Colonic mucosa (tissue), 4 donors: ENCODE measurements around the gene SIGLEC1. TPM values are rescaled to one million over a fixed set of nuclear protein-coding genes. Genes with fewer than 3 reads are reported as not detected.

Experiments used
- DNase-seq: peaks from one replicate; pipeline ENCODE4 v3.0.0-alpha.2; 2020
- H3K27ac ChIP-seq: fragments of 200-600 bp; one replicate; pipeline ENCODE4 v1.8.0; 2021
- H3K27me3 ChIP-seq: fragments of 200-600 bp; one replicate; pipeline ENCODE4 v1.8.0; 2021
- H3K36me3 ChIP-seq: fragments of 200-600 bp; one replicate; pipeline ENCODE4 v1.8.0; 2021
- H3K4me1 ChIP-seq: fragments of 200-600 bp; one replicate; pipeline ENCODE4 v1.8.0; 2021; ENCODE audit warnings: mild to moderate bottlenecking
- H3K4me3 ChIP-seq: fragments of 200-600 bp; one replicate; pipeline ENCODE4 v1.8.0; 2021
- H3K9ac ChIP-seq, 2 donors: one replicate each; pipeline ENCODE4 v1.7.0; 2013; ENCODE audit warnings: control low read depth in 2 of 2, low read depth in 2 of 2, low read length in 2 of 2
- H3K9me3 ChIP-seq: fragments of 200-600 bp; one replicate; pipeline ENCODE4 v1.8.0; 2021
- CTCF ChIP-seq: fragments of 200-600 bp; IDR thresholded peaks from one replicate; pipeline ENCODE4 v1.8.0; 2022; ENCODE audit warnings: antibody characterized with exemption, mild to moderate bottlenecking
- intact Hi-C: fragments of 100-400 bp; cut with DNase I; formaldehyde crosslinking; loops from one replicate; pipeline ENCODE4 v1.14.1; 2022
- total RNA-seq, 2 donors: library from RNA; stranded (reverse); fragmentation: NEBNext Ultra II Directional in 1 of 2; extraction: Animal tissue kit (Norgen Biotek cat#: 25700) in 1 of 2; gene quantifications; one replicate each; pipeline ENCODE4 v1.2.1, GENCODE V29; 2021
- donor health status: healthy.
- donor health status: DM: no; HTN: no; CAD: no.
- donor health status: DM: no; HTN: no; CAD: no.

The SIGLEC1 gene
- total RNA-seq, 2 donors from 2014 or later = 2.5 to 4.6 TPM

DNA sequence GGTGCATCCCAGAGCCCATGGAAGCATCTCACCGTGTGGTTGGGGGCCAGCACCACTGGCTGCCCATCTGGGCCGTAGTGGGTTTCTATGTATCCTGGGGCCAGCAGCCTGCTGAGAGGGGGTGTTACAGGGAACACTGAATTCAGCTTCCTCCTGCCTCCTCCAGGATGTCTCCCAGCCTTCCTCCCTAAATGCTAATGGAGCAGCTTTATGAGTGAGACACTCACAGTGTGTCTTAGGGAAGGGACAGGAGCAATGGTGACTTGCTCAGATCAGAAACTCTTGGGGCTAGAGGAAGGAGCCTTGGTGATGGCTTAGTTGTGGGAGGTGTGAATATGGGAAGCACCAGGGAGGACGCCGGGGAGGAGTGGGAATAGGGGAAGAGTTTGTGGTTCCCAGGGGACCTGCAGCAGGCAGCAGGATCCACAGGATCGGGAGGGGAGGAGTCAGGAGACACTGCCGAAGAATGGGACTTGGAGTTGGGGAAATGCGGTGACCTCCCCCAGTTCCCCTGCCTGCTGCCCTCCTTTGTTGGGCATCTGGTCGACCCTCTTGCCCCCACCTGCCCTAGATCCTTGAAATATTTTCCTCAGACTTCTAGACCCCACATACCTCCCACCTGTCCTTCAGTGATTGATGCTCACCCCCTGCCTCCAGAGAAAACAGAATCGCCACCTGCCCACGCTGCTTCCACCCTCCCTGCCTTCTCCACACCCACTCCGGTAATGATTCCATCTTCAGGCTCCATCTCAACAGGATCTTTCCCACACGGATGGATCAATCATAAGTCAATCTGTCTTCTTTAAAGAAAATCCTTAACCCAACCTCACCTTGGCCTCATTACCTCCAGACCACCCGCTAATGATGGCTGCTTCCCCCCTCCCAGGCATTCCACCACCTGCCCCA, 37.2 kb downstream of the SIGLEC1 start:
- no peaks in the 10 kb centered on the region for H3K4me1 ChIP-seq
- H3K36me3 ChIP-seq = no peaks in the 10 kb centered on the region
- H3K9ac ChIP-seq = no peak overlapping the region
- no peak for TF ChIP-seq CTCF
- no peak for DNase-seq
- intact Hi-C loops = no loop called here
- no peak overlapping the region for H3K4me3 ChIP-seq
- no peak overlapping the region for H3K27ac ChIP-seq
- peaks cover 20% of the 10 kb centered on the region for H3K27me3 ChIP-seq
- no peaks in the 10 kb centered on the region for H3K9me3 ChIP-seq

GRCh38 chr20:3674447-3674846, 38.0 kb downstream of the SIGLEC1 start:
- no peak for DNase-seq
- Histone ChIP-seq H3K4me1 (no peaks in the 10 kb centered on the region), H3K9me3 (no peaks in the 10 kb centered on the region), H3K27me3 (peaks cover 20% of the 10 kb centered on the region), H3K9ac (no peak overlapping the region), H3K27ac (no peak overlapping the region), H3K4me3 (no peak overlapping the region), H3K36me3 (no peaks in the 10 kb centered on the region)
- intact Hi-C loops = no loop called here
- no peak for TF ChIP-seq CTCF

DNA sequence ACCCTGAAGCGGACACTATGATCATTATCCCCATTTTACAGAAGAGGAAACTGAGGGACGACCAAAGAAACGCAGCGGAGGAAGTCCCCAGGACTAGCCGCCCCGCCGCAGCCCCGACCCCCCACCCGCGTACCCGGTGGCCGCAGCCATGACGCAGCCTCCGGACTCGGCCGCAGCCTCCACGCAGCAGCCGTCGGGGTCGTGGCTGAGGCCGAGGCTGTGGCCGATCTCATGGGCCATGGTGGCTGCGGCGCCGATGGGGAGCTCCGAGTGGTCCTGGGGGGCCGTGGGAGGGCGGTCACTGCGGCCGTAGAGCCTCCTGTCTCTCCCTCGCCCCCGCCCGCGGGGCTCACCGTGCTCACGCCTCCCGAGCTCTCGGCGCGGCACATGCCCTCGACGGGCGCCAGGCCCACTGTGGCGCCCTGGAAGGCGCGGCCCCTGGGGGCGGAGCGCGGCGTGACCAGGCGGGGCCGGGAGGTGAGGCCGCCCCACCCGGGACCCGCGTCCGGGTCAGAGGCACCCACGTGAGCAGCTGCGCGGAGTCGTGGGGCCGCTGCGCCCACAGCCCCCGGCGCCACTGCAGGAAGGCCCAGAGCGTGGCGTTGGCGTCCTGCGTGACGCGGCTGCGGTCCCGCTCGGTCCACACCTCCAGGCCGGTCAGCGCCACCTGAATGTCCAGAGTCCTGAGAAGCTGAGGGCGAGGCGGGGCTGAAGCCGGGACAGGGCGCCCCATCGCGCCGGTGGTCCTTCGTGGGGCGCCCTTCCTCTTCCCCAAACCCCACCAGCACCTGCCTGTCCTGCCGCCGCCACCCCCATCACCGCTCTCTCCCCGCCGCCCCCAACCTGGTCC, 39.0 kb downstream of the SIGLEC1 start:
- Histone ChIP-seq H3K4me1 (no peaks in the 10 kb centered on the region), H3K27me3 (peaks cover 20% of the 10 kb centered on the region), H3K36me3 (no peaks in the 10 kb centered on the region), H3K27ac (no peak overlapping the region), H3K4me3 (no peak overlapping the region), H3K9me3 (no peaks in the 10 kb centered on the region), H3K9ac (no peak overlapping the region)
- TF ChIP-seq CTCF = no peak
- no peak for DNase-seq
- intact Hi-C loops = no loop called here

DNA sequence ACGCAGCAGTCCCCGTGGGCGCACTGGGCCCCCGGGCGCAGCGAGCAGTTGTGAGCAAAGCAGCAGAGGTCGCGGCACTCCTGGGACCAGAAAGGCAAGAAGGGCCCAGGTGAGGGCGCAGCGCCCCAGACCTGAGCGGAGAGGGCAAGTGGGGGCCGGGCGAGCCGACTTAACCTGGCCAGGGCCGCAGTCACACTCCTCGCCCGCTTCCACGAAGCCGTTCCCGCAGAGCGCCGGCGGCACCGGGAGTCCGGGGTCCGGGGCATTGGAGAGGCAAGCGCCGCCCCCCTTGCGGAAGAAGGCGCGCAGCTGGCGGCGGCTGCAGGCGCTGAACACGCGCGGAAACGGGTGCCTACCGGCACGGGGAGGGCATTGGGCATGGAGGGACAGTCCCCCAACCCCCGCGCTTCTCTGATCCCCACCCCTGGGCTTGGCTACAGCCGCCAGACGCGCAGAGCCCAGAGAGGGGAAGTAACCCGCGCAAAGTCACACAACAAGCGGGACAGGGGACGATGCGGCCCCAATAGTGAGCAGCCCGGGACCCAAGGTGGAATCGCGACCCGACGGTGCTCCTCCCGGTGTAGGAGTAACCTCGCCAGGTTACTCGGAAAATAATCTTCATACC, 39.7 kb downstream of the SIGLEC1 start:
- H3K4me1 ChIP-seq = no peaks in the 10 kb centered on the region
- H3K36me3 ChIP-seq = no peaks in the 10 kb centered on the region
- no peaks in the 10 kb centered on the region for H3K9me3 ChIP-seq
- no peak overlapping the region for H3K4me3 ChIP-seq
- DNase-seq = no peak
- intact Hi-C loops = no loop called here
- H3K27me3 ChIP-seq = peaks cover 20% of the 10 kb centered on the region
- H3K27ac ChIP-seq = no peak overlapping the region
- TF ChIP-seq CTCF = no peak
- H3K9ac ChIP-seq = no peak overlapping the region

- H3K27me3 ChIP-seq = peaks cover 20% of the 10 kb centered on the region
- TF ChIP-seq CTCF = no peak
- no peak overlapping the region for H3K9ac ChIP-seq
- H3K9me3 ChIP-seq = no peaks in the 10 kb centered on the region
- no peak overlapping the region for H3K4me3 ChIP-seq
- no peak for DNase-seq
- H3K36me3 ChIP-seq = no peaks in the 10 kb centered on the region
- H3K4me1 ChIP-seq = no peaks in the 10 kb centered on the region
- intact Hi-C loops = no loop called here
- H3K27ac ChIP-seq = no peak overlapping the region
Observed at GRCh38 chr20:3671986-3672546, 40.3 kb downstream of the SIGLEC1 start.
